Measurements from ENCODE around the gene TFAP2E.

Gene TFAP2E

GRCh38 chr1:35598895-35599294, 25.8 kb downstream of the TFAP2E start:
- DNase-seq = no peak

DNA sequence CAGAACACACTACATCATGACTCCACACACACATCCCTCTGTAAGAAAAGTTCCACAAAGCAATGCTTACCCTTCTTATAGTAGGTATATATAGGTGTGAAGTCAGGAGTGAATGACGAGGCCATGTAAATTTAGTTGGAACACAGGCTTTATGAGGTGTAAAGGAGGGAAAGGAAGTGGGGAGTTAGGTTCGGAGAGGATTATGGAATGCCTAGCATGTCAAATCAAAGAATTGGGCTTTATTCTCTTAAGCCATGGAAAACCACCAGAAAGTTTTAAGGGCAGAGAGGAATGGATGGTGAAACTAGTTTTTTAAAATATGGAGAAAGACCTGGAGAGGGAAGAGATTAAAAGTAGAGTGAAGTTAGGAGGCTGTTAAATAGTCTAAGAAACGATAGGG, 26.3 kb downstream of the TFAP2E start:
- DNase-seq = no peak

DNA sequence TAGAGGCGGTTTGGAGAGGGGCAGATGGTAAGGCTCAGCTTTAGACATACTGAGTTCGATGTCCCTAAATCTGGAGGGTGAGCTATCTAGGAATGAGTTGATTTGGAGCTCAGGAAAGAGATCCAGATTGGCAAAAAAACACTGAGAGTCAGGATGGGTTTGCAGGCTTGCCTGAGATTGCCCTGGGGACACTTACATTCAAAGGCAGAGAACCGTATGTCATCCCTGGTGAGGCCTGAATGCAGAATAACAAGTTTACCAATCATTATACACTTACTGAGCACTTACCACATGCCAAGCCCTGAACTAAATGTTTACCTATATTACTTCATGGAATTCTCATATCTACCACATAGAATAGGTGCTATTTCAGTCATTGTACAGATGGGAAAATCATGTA, 27.5 kb downstream of the TFAP2E start:
- DNase-seq = no peak

DNA sequence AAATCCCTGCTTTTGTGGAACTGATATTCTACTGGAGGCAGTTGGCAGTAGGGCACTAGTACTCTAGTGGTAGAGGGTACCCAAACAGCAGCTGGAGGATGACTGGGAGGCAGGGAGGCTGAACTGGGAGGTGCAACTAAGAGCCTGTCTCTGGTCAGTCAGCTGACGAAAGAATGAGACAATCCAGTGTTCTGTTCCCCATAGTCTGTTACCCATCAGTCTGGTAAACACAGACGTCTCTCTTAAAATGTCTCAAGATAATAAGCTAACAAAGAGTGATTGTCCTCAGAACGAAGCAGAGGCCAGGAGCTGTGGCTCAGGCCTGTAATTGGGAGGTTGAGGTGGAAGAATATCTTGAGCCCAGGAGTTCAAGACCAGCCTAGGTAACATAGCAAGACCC, 30.4 kb downstream of the TFAP2E start:
- no peak for DNase-seq

DNA sequence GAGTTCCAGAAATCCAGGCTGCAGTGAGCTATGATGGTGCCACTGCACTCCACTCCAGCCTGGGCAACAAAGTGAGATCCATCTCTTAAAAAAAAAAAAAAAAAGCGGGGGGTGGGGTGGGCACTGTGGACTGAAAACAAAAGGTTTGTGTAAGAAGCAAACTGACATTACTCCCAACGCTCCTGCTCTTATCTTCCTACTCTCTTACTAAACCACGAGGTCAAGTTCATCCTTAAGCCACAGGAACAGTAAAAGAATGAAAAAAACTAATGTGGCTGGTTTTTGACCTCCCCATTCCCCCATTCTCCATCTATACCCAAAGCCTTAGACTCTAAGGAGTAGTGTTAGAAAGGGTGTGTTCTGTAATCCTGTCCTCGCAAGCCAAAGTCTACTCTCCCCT, 30.8 kb downstream of the TFAP2E start:
- no peak for DNase-seq

GRCh38 chr1:35605071-35605866, 32.2 kb downstream of the TFAP2E start:
- DNase-seq = no peak

GRCh38 chr1:35605867-35606182, 32.7 kb downstream of the TFAP2E start:
- DNase-seq = no peak

GRCh38 chr1:35611655-35612054, 38.5 kb downstream of the TFAP2E start:
- DNase-seq = no peak

DNA sequence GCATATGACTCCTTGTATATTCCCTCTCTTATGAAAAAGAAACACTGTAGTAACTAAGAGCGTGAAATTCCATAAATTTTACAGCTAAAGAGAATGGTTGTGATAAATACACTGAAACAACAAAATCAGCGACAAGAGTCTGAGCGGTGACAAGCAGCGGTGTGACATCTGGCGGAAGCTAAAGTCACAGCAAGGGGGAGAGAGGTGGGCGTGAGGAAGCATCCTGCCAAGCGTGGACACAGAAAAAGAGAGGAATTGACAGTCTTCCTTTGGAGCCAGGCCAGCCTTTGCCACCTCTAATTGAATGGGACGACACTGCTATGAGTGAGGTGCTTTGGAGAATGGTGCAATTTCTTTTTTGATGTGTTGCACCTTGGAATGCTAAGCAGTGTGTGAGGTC, 42.3 kb downstream of the TFAP2E start:
- no peak for DNase-seq

- DNase-seq = no peak
Measured at GRCh38 chr1:35619237-35620121, 46.4 kb downstream of the TFAP2E start.

DNA sequence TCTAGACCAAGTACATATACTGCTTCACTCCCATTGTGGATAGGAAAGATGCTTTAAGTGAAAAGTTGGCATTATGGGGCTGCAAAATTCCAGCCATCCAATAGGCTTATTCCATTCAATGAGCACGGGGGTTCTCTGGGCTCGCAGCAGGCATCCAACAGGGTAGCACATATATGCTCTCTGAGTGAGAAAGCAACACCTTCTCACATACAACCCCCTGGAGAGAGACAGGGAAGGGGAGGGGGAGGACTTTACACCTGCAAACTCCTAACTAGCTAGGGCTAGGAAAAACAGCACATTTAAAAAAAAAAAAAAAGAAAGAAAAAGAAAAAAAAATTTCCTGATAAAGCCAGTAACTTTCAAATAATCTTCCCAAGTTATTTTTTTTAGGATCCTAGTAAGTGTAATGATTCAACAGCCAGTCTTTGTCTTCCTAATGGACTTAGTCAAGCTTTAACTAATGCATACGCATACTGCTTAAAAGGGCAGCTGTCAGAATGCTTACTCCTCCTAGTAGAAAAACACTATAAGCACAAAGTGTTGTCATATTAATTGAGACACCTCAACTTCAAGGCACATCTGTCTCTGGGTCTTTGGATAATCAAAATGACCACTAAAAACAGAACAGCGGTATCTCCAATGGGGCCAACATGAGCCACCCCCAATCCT, 49.5 kb downstream of the TFAP2E start:
- no peak for DNase-seq

DNA sequence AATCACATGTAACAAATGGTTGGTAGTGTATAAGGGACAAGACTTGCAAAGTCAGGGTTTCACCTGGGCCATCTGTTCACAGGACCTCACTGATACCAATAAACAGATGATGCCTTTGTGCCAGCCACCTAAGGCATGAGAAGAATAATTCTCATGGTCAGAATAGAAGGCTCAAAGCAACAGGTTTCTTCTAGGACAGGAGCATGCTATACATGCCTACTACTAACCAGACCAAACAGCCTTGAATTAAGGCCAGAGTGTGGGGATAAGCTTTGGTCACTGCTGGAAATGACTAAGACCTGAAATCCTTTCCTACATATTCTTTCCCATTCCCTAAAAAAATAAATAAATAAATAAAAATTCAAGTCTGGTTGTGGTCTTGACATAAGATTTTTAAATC, 50.7 kb downstream of the TFAP2E start:
- DNase-seq = no peak

DNA sequence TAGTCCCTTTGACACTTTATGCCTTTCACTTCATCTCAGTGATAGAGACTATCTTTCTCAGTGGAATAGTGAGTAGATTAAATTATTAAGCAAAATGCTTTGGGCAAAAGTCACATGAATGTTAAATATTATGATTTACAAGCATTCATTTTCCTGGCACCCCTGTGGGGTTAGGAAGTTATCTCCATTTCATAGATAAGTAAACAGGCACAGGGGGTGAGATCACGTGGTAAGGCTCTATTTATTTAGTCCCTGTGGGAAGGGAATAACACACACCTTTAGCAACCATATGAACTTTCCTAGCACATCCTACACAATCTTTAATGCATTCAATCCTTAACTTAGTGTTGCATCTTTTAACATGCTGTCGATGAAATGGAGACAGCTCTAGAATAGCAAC, 55.9 kb downstream of the TFAP2E start:
- DNase-seq = no peak

GRCh38 chr1:35631396-35631795, 58.3 kb downstream of the TFAP2E start:
- DNase-seq = no peak

- no peak for DNase-seq
Measured at GRCh38 chr1:35633547-35633946, 60.4 kb downstream of the TFAP2E start.

- no peak for DNase-seq
Measured at GRCh38 chr1:35637401-35637809, 64.3 kb downstream of the TFAP2E start.

- DNase-seq = peak; percentile 16 to 19
Measured at GRCh38 chr1:35640380-35641232, 67.5 kb downstream of the TFAP2E start.

GRCh38 chr1:35641233-35641866, 68.2 kb downstream of the TFAP2E start, which contains the start of gene PSMB2:
Gene PSMB2 (minus strand): TSS chr1:35641526. CDS start chr1:35641432, 94 bp downstream.
- peak; percentile 97 to 98 for DNase-seq

DNA sequence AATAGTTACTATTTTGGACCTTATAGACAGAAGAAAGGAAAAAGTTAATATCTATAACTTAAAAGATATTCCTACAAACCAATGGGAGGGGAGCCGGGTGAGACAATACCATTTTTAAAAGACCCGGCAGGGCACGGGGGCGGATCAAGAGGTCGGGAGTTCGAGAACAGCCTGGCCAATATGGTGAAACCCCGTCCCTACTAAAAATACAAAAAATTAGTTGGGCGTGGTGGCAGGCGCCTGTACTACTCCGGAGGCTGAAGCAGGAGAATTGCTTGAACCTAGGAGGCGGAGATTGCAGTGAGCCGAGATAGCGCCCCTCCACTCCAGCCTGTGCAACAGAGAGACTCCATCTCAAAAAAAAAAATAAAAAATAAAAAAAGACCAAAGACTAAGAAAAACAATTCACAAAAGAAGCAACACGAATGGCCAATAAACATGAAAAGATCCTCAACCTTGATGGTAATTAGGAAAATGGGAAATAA, 69.4 kb downstream of the TFAP2E start:
- peak; percentile 9 to 37 for DNase-seq

DNA sequence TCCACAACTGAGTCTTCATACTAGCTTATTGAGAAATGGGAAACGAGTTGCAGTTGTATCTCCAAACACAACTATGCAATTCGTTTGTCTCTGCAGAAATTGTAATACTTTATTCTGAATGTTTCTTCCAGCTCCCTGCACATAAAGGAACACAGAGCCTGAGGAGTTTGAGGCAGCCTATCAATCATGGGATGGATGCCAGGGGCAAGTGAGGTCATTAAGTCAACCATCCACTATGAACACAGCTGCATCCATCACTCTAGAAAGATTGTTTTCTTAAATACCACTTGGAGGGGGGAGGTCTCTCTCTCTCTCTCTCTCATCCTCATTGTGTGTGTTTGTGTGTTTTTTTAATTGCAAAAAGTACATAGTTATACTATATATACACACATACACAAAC, 71.1 kb downstream of the TFAP2E start:
- no peak for DNase-seq
